HG03469 (cell line): ENCODE results near the gene FAF1.

Source experiments
- ATAC-seq: cut with Tn5 transposase; IDR thresholded peaks from one replicate; pipeline ENCODE4 v1.9.1; 2021; ENCODE audit warnings: mild to moderate bottlenecking, moderate library complexity, moderate number of reproducible peaks; ENCODE audit not compliant: unreplicated experiment

Gene FAF1

DNA sequence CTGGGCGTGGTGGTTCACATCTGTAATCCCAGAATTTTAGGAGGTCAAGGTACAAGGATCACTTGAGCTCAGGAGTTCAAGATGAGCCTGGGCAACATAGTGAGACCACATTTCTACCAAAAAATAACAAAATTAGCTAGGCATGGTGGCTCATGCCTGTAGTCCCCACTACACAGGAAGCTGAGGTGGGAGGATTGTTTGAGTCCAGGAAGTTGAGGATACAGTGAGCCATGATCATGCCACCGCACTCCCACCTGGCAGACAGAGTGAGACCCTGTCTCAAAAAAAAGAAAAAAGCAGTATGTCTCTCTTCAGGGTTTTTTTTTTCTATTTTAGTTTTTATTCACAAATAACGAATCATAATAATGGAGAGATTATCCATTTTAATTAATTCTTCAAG is 303.1 kb downstream of the FAF1 start:
- no peak for ATAC-seq

GRCh38 chr1:50651476-50652263 is 308.4 kb downstream of the FAF1 start:
- ATAC-seq = no peak

DNA sequence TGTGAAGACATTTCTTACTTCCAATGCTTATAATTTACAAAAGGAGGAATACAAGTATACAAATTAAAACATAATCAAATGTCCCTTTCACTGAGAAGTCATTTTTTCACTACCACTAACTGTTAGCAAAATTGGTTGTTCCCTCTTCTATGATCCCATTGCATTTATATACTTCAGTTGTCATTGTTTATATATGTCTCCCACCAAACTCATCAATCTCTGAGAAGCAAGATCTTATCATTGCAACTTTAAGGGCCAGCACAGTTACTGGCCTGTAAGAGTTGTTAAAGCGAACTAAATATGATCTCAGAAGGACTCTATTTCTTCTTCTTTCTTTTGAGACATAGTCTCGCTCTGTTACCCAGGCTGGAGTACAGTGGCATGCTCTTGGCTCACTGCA is 313.5 kb downstream of the FAF1 start:
- ATAC-seq = no peak

- ATAC-seq = no peak
Observed at GRCh38 chr1:50645139-50645538, 314.9 kb downstream of the FAF1 start.

- ATAC-seq = no peak
Observed at GRCh38 chr1:50644447-50645105, 315.5 kb downstream of the FAF1 start.

DNA sequence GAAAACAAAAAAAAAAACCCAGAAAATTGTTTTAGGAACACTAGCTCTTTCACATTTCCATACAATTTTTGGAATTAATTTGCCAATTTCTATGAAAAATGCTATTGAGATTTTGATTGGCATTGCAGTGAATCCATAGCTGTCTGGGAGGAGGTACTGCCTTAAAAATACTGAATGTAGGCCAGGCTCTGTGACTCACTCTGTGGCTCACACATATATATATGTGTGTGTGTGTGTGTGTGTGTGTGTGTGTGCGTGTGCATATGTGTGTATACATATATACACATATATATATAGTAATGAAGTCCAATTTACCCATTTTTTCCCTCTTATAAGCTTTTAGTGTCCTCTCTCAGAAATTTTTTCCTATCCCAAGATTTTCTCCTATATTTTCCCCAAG is 322.6 kb downstream of the FAF1 start:
- no peak for ATAC-seq

DNA sequence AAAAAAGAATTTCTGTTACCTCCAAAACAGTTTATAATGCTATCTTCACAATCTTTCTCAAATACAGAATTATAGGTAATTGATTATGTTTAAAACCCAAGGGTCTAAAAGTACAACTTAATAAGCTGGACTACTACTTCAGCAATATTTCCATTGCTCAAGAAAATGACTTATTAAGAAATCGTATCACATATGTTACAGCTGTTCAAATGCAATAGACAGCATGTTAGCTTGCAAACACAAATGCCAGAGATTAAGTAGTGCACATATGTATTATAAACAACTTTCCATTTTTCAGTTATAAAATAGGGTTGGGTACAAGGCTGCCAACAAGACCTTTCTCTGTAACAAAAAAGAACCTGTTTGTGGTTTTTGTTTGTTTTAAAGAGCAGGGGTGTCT is 325.8 kb downstream of the FAF1 start:
- ATAC-seq = no peak

- no peak for ATAC-seq
Observed at GRCh38 chr1:50633465-50633864, 326.6 kb downstream of the FAF1 start.

GRCh38 chr1:50631161-50631560 is 328.9 kb downstream of the FAF1 start:
- ATAC-seq = no peak

DNA sequence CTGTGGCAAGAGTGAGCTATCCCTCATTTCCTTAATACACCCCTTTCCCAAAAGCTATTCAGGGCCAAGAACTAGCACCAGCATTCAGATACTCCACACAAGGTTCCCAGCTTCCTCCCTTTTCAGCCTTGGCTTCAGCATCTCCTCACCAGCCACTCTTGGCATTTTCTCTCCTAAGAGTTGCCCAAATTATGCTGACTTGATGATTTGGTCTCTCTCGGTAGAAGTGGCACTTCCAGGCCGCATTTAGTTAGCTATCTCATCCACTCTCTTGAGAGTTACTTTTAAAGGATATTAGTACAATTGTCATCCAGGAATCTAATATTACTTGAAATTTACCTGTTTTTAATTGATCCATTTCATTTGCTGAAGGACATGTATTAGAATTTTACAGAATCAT is 337.8 kb downstream of the FAF1 start:
- no peak for ATAC-seq

GRCh38 chr1:50620680-50621329 is 339.3 kb downstream of the FAF1 start:
- ATAC-seq = no peak

- ATAC-seq = no peak
Observed at GRCh38 chr1:50615036-50615750, 344.9 kb downstream of the FAF1 start.

- no peak for ATAC-seq
Observed at GRCh38 chr1:50611675-50612074, 348.4 kb downstream of the FAF1 start.

GRCh38 chr1:50610563-50610962 is 349.5 kb downstream of the FAF1 start:
- no peak for ATAC-seq

DNA sequence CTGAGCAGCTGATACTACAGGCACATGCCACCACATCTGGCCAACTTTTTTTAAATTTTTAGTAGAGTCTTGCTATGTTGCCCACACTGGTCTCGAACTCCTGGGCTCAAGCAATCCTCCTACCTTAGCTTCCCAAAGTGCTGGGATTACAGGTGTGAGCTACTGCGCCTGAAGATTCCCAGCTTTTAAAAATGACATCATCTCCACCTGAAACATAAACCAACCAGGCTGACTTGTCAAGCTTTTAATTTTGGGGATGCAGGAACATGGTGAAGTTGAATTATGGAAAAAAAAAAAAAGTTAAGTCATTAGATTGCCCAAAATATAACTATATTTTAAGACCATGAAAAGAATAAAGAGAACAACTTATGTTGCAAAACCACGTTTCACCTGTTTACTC is 350.6 kb downstream of the FAF1 start:
- ATAC-seq = no peak

DNA sequence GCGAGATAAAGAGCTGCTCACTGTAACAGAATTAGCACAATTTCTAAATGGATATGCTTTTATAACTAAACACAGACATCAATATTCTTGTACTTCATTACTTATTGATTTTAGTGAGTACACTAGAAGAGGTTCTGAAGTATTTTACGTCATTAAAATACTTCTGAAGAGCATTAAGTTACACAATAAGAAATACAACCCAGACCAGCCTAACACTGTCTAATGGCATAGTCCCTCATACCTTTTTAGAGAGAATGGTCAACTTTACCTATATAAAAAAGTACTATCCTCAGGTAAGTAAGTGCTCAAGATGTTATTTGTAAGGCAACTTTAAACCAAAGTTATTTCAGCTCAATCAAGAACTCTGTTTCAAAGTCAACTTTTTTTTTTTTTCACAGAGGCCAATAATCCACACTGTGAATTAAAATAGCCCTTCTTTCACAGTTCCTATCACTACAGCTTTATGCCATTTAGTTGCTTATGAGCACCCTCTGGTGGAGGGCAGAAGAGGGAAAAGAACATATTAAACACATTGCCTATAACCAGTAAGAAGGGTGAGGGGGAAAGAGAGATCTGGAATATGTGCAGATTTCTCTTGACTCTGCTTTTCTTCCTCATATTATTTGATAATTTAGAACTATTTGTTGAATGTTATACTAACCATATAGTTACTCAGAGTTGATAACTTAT is 354.7 kb downstream of the FAF1 start:
- ATAC-seq = peak; percentile 47

GRCh38 chr1:50604580-50604979 is 355.5 kb downstream of the FAF1 start:
- no peak for ATAC-seq

GRCh38 chr1:50603274-50604271 is 356.5 kb downstream of the FAF1 start:
- no peak for ATAC-seq

- ATAC-seq = no peak
Observed at GRCh38 chr1:50599546-50599945, 360.5 kb downstream of the FAF1 start.

GRCh38 chr1:50595874-50596273 is 364.2 kb downstream of the FAF1 start:
- ATAC-seq = no peak
